ENCODE results near the gene GALK1. TPM values are rescaled to one million over a fixed set of nuclear protein-coding genes. Genes with fewer than 3 reads are reported as not detected.

GALK1 gene
- total and polyA plus RNA-seq, 2 experiments from 2014 or later, result 40.6 to 46.5 TPM

- H3K9me3 ChIP-seq (ENCODE audit: low read depth), result no peaks in the 10 kb centered on the region
- no peak overlapping the region for H3K27ac ChIP-seq
- no peaks in the 10 kb centered on the region for H4K20me1 ChIP-seq (ENCODE audit: insufficient read depth)
- in situ Hi-C loops (cut with MboI), result loop anchor here (10.0 kb wide), 1 partner anchor 137 kb away; no protein-coding TSS in a partner anchor
- no peaks in the 10 kb centered on the region for H3K9me2 ChIP-seq (ENCODE audit: insufficient read depth)
- TF ChIP-seq EZH2phosphoT487 (IDR thresholded peaks at IDR 0.05; ENCODE audit: insufficient read depth, low read depth) (no peak), EZH2 (IDR thresholded peaks at IDR 0.05; ENCODE audit: insufficient read depth, poor library complexity, severe bottlenecking) (no peak)
- H3K4me3 ChIP-seq, result no peak overlapping the region
- no peak overlapping the region for H3K9ac ChIP-seq
- no peak overlapping the region for H3K4me2 ChIP-seq (ENCODE audit: unreplicated experiment)
- no peak for DNase-seq
- no peaks in the 10 kb centered on the region for H3F3A ChIP-seq (ENCODE audit: insufficient read depth)
- H3K4me1 ChIP-seq (ENCODE audit: insufficient read depth), result peaks cover 3% of the 10 kb centered on the region; the same call in 1 of the 2 replicates
- no peak overlapping the region for H2AFZ ChIP-seq
- WGBS, 2 experiments (ENCODE audit: low coverage in 1 of 2, low lambda C conversion rate in 2 of 2, missing lambda C conversion rate in 2 of 2), result 81 to 86% methylated on average over 23 to 24 of the region's 24 CpGs
- no peaks in the 10 kb centered on the region for H3K27me3 ChIP-seq (replicated peaks; ENCODE audit: insufficient read depth)
- H3K79me2 ChIP-seq (ENCODE audit: insufficient read depth), result no peaks in the 10 kb centered on the region
- no peaks in the 10 kb centered on the region for H3K36me3 ChIP-seq (ENCODE audit: low read depth)
Observed at GRCh38 chr17:75751676-75752404, 13.2 kb downstream of the GALK1 start.

DNA sequence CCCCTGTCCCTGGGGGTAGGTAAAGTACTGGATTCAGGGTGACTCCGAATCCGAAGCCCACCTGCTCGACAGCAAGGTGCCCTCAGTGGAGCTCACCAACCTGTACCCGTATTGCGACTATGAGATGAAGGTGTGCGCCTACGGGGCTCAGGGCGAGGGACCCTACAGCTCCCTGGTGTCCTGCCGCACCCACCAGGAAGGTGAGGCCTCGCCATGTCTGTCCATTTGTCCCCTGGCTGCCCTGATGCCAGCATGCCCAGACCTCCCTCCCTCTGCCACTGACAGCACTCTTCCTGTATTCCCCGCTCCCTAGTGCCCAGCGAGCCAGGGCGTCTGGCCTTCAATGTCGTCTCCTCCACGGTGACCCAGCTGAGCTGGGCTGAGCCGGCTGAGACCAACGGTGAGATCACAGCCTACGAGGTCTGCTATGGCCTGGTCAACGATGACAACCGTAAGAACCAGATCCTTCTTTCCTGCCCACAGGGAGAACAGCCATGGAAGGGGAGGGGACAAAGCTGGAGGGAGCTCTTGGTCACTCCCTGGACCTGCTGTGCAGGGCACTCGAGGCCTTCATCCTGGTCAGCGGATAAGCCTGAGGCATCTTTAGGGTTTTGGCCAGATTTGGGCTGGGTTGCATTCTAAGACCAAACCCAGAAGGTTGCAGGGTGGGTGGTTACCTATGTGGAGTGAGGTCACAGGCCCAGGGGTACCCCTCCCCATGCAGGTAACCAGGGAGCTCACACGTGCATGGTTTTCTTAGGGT is 14.2 kb downstream of the GALK1 start:
- TF ChIP-seq EZH2 (IDR thresholded peaks at IDR 0.05; ENCODE audit: insufficient read depth, poor library complexity, severe bottlenecking) (no peak), EZH2phosphoT487 (IDR thresholded peaks at IDR 0.05; ENCODE audit: insufficient read depth, low read depth) (no peak)
- no peak overlapping the region for H2AFZ ChIP-seq
- H3K4me2 ChIP-seq (ENCODE audit: unreplicated experiment), result no peak overlapping the region
- in situ Hi-C loops (cut with MboI), result loop anchor here (10.0 kb wide), 1 partner anchor 136 kb away; no protein-coding TSS in a partner anchor
- no peaks in the 10 kb centered on the region for H3K9me2 ChIP-seq (ENCODE audit: insufficient read depth)
- H4K20me1 ChIP-seq (ENCODE audit: insufficient read depth), result no peaks in the 10 kb centered on the region
- H3K9me3 ChIP-seq (ENCODE audit: low read depth), result no peaks in the 10 kb centered on the region
- H3K79me2 ChIP-seq (ENCODE audit: insufficient read depth), result no peaks in the 10 kb centered on the region
- H3K27ac ChIP-seq, result no peak overlapping the region
- WGBS, 2 experiments (ENCODE audit: low coverage in 1 of 2, low lambda C conversion rate in 2 of 2, missing lambda C conversion rate in 2 of 2), result 65 to 68% methylated on average over 21 to 23 of the region's 23 CpGs
- H3K36me3 ChIP-seq (ENCODE audit: low read depth), result no peaks in the 10 kb centered on the region
- H3K27me3 ChIP-seq (replicated peaks; ENCODE audit: insufficient read depth), result no peaks in the 10 kb centered on the region
- H3K4me3 ChIP-seq, result no peak overlapping the region
- no peak for DNase-seq
- no peak overlapping the region for H3K9ac ChIP-seq
- peaks cover 3% of the 10 kb centered on the region; the same call in 1 of the 2 replicates for H3K4me1 ChIP-seq (ENCODE audit: insufficient read depth)
- no peaks in the 10 kb centered on the region for H3F3A ChIP-seq (ENCODE audit: insufficient read depth)

DNA sequence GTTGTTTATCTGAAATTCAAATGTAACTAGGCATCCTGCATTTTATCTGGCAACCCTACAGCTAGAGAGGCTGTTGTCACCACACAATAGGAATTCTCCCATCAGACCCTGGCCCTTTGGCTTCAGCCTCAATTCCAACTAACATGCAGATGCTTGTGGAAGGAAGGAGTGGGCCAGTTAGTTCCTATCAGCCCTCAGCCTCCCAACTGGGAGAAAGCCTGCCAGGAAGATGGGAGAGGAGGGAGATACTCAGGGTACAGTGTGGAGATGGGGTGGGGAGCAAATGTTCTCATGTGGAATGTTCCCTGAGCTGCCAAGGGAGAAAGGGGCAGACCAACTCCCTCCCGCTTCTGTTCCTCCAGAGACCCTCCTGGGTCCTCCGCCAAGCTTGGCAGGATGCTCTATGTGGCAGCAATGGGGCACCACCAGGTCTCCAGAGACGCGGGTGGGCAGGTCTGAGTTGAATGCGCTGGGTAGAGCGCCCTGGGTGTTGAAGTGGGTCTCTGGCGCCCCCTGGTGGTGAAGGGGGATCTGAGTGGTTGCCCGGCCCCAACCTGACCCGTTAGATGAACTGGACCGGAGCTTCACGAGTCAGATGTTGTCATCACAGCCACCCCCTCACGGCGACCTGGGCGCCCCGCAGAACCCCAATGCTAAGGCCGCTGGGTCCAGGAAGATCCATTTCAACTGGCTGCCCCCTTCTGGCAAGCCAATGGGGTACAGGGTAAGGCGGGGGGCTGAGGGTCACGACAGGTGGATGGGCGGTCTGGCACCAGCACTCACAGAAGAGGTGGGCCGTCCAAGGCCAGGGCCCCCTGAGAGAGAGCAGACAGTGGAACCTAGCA is 15.2 kb downstream of the GALK1 start:
- H3K4me3 ChIP-seq, result no peak overlapping the region
- peak overlapping the region; percentile 27 for H3K4me2 ChIP-seq (ENCODE audit: unreplicated experiment)

DNA sequence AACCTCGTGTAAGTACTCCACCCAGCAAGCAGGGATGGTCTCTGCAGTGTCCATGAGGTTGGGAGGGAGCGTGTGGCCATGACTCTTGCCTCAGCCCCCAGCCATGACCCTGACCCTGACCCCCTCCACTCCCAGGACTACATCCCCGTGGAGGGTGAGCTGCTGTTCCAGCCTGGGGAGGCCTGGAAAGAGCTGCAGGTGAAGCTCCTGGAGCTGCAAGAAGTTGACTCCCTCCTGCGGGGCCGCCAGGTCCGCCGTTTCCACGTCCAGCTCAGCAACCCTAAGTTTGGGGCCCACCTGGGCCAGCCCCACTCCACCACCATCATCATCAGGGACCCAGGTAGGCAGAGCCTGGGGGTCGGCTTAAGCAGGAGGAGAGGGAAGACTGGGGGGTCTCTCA is 16.3 kb downstream of the GALK1 start:
- in situ Hi-C loops (cut with MboI), result loop anchor here (5.0 to 25.0 kb wide), 2 partner anchors 76 to 311 kb away; no protein-coding TSS in a partner anchor
- 69 to 73% methylated on average over 9 of the region's 9 CpGs for WGBS, 2 experiments (ENCODE audit: low coverage in 1 of 2, low lambda C conversion rate in 2 of 2, missing lambda C conversion rate in 2 of 2)
- TF ChIP-seq EZH2phosphoT487 (IDR thresholded peaks at IDR 0.05; ENCODE audit: insufficient read depth, low read depth), result no peak
- TF ChIP-seq EZH2 (IDR thresholded peaks at IDR 0.05; ENCODE audit: insufficient read depth, poor library complexity, severe bottlenecking), result no peak

More for the DNA sequence above, 15.2 kb downstream of the GALK1 start:
- H3K27me3 ChIP-seq (replicated peaks; ENCODE audit: insufficient read depth), result no peaks in the 10 kb centered on the region
- no peak overlapping the region for H3K9ac ChIP-seq
- H3K36me3 ChIP-seq (ENCODE audit: low read depth), result no peaks in the 10 kb centered on the region
- peak overlapping the region; percentile 68 for H2AFZ ChIP-seq
- 11% methylated on average over 20 of the region's 20 CpGs for WGBS, 2 experiments (ENCODE audit: low coverage in 1 of 2, low lambda C conversion rate in 2 of 2, missing lambda C conversion rate in 2 of 2)
- TF ChIP-seq EZH2 (IDR thresholded peaks at IDR 0.05; ENCODE audit: insufficient read depth, poor library complexity, severe bottlenecking), result no peak
- TF ChIP-seq EZH2phosphoT487 (IDR thresholded peaks at IDR 0.05; ENCODE audit: insufficient read depth, low read depth), result no peak
- no peak overlapping the region for H3K27ac ChIP-seq
- in situ Hi-C loops (cut with MboI), result loop anchor here (5.0 to 25.0 kb wide), 3 partner anchors 77 to 312 kb away; no protein-coding TSS in a partner anchor
- peak; percentile 89 for DNase-seq
- H3F3A ChIP-seq (ENCODE audit: insufficient read depth), result no peaks in the 10 kb centered on the region
- no peaks in the 10 kb centered on the region for H3K9me3 ChIP-seq (ENCODE audit: low read depth)
- H4K20me1 ChIP-seq (ENCODE audit: insufficient read depth), result no peaks in the 10 kb centered on the region
- H3K9me2 ChIP-seq (ENCODE audit: insufficient read depth), result no peaks in the 10 kb centered on the region
- no peaks in the 10 kb centered on the region for H3K79me2 ChIP-seq (ENCODE audit: insufficient read depth)
- peaks cover 3% of the 10 kb centered on the region; the same call in 1 of the 2 replicates for H3K4me1 ChIP-seq (ENCODE audit: insufficient read depth)

More for the DNA sequence above, 16.3 kb downstream of the GALK1 start:
- H3K27ac ChIP-seq, result no peak overlapping the region
- peaks cover 3% of the 10 kb centered on the region; the same call in 1 of the 2 replicates for H3K4me1 ChIP-seq (ENCODE audit: insufficient read depth)
- no peaks in the 10 kb centered on the region for H3K79me2 ChIP-seq (ENCODE audit: insufficient read depth)
- no peak overlapping the region for H3K4me3 ChIP-seq
- H3K9me2 ChIP-seq (ENCODE audit: insufficient read depth), result no peaks in the 10 kb centered on the region
- DNase-seq, result no peak
- H3K27me3 ChIP-seq (replicated peaks; ENCODE audit: insufficient read depth), result no peaks in the 10 kb centered on the region
- no peaks in the 10 kb centered on the region for H3F3A ChIP-seq (ENCODE audit: insufficient read depth)
- no peak overlapping the region for H3K9ac ChIP-seq
- H3K36me3 ChIP-seq (ENCODE audit: low read depth), result no peaks in the 10 kb centered on the region
- no peak overlapping the region for H2AFZ ChIP-seq
- no peaks in the 10 kb centered on the region for H4K20me1 ChIP-seq (ENCODE audit: insufficient read depth)
- H3K9me3 ChIP-seq (ENCODE audit: low read depth), result no peaks in the 10 kb centered on the region
- no peak overlapping the region for H3K4me2 ChIP-seq (ENCODE audit: unreplicated experiment)

Measured in GM23248 (cell line).